ENCODE measurements around the gene JAKMIP2.

The JAKMIP2 gene

GRCh38 chr5:147786142-147786541 lies 3.6 kb upstream of the JAKMIP2 start:
- DNase-seq: no peak

- peak; percentile 84 to 85 for DNase-seq
Measured at GRCh38 chr5:147784146-147784987, 1.8 kb upstream of the JAKMIP2 start.

DNA sequence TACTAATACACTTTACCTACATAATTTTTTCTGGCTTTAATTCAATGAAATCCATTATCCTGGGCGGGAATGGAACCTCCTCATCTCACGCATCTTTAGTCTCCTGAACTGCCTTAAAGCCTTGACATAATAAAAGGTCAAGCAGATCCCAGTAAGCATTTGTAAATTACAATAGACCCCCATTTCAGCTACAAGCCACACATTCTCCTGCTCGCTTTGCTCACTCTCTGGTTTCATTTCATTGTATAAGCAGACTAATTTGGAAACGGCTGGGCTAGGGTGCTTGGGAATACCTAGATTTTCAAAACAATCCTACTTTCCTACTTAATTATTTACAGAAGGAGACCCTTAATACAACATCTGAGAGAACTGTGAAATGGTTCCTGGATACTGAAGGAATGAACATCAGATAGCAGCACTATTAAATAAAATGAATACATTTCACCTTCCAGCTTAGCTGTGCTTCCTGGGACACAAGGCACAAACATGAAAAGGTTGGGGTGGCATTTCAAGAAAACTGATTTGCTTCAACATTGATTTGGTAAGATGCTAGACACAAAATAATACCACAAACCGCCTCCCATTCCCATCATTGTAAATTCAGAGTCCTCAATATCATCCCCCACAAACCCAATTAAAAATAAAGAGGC lies 1.5 kb downstream of the JAKMIP2 start:
- DNase-seq: peak in 1 of 2 donors; percentile 4

DNA sequence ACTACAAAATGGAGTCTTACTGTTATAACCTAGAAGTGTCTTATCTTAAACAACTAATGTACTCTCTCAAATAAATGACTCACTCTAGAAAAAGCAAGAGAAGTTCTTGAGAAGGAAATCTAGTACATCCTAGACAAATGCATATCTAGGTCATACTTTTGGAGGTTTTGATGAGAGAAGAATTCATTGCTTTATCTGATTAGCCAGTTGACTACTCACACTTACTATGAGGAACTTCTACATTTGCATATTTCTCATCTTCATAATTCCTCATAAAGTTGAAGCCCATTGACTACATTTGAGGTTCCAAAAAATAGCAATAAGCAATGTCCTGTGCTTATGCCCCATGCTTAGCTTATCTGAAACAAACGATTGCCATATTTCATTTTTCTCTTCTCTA lies 2.8 kb downstream of the JAKMIP2 start:
- DNase-seq: peak in 1 of 2 donors; percentile 2

GRCh38 chr5:147776989-147777388 lies 5.5 kb downstream of the JAKMIP2 start:
- DNase-seq: no peak

DNA sequence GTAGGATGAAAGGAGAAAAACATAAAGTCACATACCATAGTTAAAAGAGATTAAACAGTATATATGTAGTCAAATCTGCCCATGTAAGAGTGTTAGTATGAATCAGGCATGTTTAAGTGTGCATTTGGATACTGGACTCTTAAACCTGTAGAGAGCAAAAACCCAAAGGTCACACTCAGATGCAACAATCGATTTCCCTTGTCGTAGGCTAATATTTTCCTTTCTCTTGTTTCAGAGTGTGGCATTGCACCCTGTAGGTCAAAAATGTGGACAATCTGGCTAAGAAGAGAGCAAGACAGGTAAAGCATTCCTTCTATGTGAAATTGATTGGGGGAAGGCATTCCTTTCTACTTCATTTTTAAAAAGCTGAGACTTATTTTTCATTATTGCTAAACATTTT lies 8.9 kb downstream of the JAKMIP2 start:
- DNase-seq: no peak

- no peak for DNase-seq
Measured at GRCh38 chr5:147773139-147773538, 9.4 kb downstream of the JAKMIP2 start.

DNA sequence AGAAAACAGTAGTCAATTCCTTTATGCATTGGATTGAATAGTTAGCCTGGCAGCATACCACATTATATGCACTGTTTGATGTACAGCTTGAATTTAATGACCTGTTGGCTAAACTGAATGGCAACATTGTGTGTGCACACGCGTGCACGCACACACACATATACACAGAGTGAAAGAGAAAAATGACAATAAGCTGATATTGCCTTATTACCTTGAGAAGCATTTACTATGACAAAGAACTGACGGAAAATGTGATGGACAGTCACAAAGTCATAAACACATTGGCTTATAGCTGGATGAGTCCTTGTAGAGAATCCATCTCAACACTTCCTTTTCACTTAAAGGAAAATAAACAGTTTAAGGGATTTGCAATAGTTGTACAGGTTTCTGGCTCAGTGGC lies 15.5 kb downstream of the JAKMIP2 start:
- DNase-seq: no peak

- no peak for DNase-seq
Measured at GRCh38 chr5:147763791-147764525, 18.6 kb downstream of the JAKMIP2 start.

GRCh38 chr5:147760086-147760875 lies 22.2 kb downstream of the JAKMIP2 start:
- DNase-seq: no peak

GRCh38 chr5:147759441-147759840 lies 23.1 kb downstream of the JAKMIP2 start:
- no peak for DNase-seq

DNA sequence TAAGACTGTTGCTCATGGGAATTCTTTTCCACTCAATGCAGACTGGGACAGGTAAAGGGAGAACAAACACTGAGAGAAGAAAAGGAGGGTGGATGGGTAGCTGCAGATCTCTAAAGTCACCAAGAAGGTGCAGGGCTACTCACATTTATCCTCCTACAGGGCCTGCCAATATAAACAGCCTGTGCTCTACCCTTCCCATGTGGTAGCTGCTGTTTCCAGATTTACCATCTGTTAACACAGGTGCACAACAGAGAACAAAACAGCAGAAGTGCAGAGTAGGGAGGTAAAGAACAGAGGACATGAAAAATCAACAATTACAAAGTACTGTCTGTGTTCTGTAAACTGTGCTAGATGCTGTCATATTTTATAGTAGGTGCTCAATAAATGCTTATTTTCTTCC lies 26.0 kb downstream of the JAKMIP2 start:
- no peak for DNase-seq

DNA sequence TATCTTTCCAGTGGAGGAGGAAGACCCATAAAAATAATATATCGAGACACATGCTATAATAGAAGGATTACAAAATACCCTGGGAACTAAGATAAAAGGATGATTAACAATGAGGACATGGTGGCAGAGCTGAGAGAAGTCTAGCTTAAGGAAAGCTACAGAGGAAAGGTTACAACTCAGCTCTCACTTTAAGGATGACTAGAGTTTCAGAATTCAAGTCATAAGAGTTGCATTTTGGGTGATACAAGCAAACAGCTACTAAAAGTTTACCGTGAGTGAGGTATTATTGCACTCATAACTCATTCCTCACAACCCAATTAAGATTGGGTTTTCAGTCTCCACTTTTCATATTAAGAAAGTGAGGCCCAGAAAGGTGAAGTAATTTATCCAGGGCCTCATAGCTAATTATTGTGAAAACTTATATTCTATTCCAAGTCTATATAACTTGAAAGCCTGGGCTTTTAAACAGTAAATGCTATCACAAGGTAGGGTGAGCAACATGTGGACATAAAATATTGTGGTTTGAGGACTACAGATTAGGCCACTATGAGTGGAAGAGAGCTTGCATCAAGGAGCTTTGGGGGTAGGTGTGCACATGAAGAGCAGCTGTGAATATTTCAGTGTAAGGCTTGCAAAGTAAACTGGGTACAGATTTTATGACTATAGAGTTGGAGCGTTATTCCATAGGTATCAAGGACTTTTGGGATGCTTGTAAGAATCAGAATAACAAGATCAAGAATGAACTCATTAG lies 28.0 kb downstream of the JAKMIP2 start:
- DNase-seq: no peak

DNA sequence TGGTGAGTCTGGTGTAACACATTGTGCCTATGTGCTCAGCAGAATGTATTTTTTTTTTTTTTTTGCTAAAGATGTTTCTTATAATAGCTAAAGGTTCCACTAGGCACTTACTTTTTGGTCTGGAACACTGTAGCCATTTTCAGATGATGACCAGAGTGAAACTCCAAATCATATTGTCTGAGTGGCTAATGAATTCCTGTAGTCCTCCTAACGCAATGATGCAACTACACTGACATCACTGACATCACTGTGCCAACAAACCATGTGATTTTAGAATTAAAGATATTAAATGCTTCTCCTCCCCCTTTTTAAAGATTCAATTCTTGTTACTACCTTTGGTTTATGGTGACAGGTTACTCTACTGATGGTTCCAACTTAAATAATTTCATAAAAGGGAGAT lies 28.8 kb downstream of the JAKMIP2 start:
- DNase-seq: no peak

GRCh38 chr5:147752666-147753290 lies 29.8 kb downstream of the JAKMIP2 start:
- peak in 1 of 2 donors; percentile 39 for DNase-seq

- no peak for DNase-seq
Measured at GRCh38 chr5:147752033-147752432, 30.5 kb downstream of the JAKMIP2 start.

- DNase-seq: no peak
Measured at GRCh38 chr5:147751156-147751830, 31.2 kb downstream of the JAKMIP2 start.

DNA sequence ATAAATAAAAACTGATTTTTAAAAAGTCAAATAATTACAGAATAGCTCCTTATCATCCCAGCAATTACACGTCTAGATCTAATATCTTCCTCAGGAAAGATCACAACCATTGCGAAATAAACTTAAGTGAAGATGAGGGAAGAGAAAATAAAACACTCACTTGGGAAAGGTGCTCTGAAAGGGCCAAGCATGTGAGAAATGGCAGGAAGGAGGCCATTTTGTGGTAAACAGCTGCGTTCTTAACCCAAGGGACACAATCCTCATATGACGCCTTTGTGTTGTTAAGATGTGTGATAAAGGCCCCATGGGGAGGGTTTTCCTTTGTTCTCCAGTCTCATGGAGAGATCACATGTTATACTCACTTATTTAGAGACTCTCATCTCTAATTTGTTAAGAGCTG lies 32.5 kb downstream of the JAKMIP2 start:
- no peak for DNase-seq

DNA sequence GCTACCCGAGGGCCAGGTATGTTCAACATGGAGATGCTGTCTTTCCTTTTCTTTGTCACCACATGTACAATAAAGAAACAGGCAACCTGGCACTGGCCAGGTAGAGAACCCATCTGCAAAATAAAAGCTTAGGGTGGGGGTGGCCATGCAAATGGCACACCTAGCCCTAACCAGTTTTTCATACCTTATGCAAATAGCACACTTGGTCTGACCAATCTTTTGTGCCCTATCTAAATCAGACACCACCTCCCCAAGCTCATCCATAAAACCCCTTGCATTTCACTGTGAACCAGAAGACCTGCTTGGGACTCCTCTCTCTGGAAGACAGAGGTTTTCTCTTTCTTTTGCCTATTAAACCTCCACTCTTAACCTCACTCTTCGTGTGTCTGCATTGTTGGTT lies 33.9 kb downstream of the JAKMIP2 start:
- no peak for DNase-seq

DNA sequence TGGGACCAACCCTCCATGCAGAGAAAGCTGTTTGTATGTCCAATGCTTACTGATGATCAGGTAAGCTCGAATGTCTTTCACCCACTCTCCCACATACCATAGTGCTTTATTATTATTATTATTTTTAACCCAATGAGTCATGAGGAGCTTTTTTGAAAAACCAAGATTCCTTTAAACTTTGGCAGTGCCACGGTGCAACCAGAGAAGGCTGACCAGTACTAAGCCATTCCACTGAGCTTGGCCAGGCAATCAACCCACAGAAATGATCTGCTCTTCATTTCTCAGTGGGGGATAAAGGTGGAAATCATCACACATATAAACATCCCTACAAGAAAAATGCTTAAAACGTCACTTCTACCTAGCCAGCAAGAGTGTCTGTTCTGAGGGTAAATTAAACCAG lies 35.5 kb downstream of the JAKMIP2 start:
- DNase-seq: no peak

Measured in inflammatory macrophage (primary cell).